ENCODE results near the gene PRRT2. TPM values are rescaled to one million over a fixed set of nuclear protein-coding genes. Genes with fewer than 3 reads are reported as not detected.
A peak's percentile ranks its signal among the peaks of the same experiment; 100 is the strongest.

The PRRT2 gene
- total RNA-seq, 1 experiment from 2014 or later, result 20.5 TPM

- no peaks in the 10 kb centered on the region for H3K9me3 Mint-ChIP-seq
- peaks cover 40% of the 10 kb centered on the region for H3K36me3 Mint-ChIP-seq
- no peaks in the 10 kb centered on the region for H3K27me3 Mint-ChIP-seq (ENCODE audit: low read depth)
- H3K4me1 Mint-ChIP-seq, result peaks cover 33% of the 10 kb centered on the region
- H3K4me3 Mint-ChIP-seq, result peak overlapping the region; percentile 99
- no peak for DNase-seq (ENCODE audit: low spot score)
- CTCF ChIA-PET, result interaction anchor here (0.5 to 2.8 kb wide), 10 partner anchors 11 to 229 kb away, joined by 3 to 12 read pairs (median 7); partner anchors contain the start of genes PAGR1, SEZ6L2 and TLCD3B
- TF ChIP-seq FOXP4 (CRISPR knock-in tag; IDR thresholded peaks at IDR 0.05) (no peak), ELF4 (CRISPR knock-in tag; IDR thresholded peaks at IDR 0.05; ENCODE audit: low read depth) (no peak), MYBL2 (CRISPR knock-in tag; IDR thresholded peaks at IDR 0.05) (no peak), ZNF281 (CRISPR knock-in tag; IDR thresholded peaks at IDR 0.05) (no peak), ZNF425 (CRISPR knock-in tag; conservative IDR thresholded peaks at IDR 0.05) (no peak), EMX1 (CRISPR knock-in tag; IDR thresholded peaks at IDR 0.05) (no peak), KAT7 (CRISPR knock-in tag; IDR thresholded peaks at IDR 0.05; ENCODE audit: borderline replicate concordance) (no peak)
- no peak for ATAC-seq
- peak overlapping the region; percentile 97 for H3K27ac Mint-ChIP-seq
- POLR2A ChIA-PET, result interaction anchor here (1.1 to 1.7 kb wide), 2 partner anchors 12 to 124 kb away, joined by 6 to 10 read pairs; partner anchors contain the start of gene PAGR1
Measured at GRCh38 chr16:29804020-29804419, 8.0 kb upstream of the PRRT2 start.

GRCh38 chr16:29804455-29805231 is 7.3 kb upstream of the PRRT2 start:
- ATAC-seq, result peak; percentile 12

More at GRCh38 chr16:29804455-29805231, 7.3 kb upstream of the PRRT2 start:
- Mint-ChIP-seq H3K27ac (peak overlapping the region; percentile 100), H3K4me1 (peaks cover 35% of the 10 kb centered on the region), H3K4me3 (peak overlapping the region; percentile 99), H3K9me3 (no peaks in the 10 kb centered on the region), H3K27me3 (ENCODE audit: low read depth) (no peaks in the 10 kb centered on the region), H3K36me3 (peaks cover 36% of the 10 kb centered on the region)
- TF ChIP-seq OVOL2 (CRISPR knock-in tag; IDR thresholded peaks at IDR 0.05; ENCODE audit: borderline replicate concordance), result no peak
- TF ChIP-seq ATF6 (CRISPR knock-in tag; IDR thresholded peaks at IDR 0.05), result no peak
- no peak for TF ChIP-seq CTCF (IDR thresholded peaks at IDR 0.05)
- 0 out of 2 replicates have a peak, but pooled peaks have one; percentile 29 for TF ChIP-seq ZNF281 (CRISPR knock-in tag; IDR thresholded peaks at IDR 0.05)
- ChIA-PET CTCF (interaction anchor here (0.5 to 2.8 kb wide), 13 partner anchors 10 to 228 kb away, joined by 3 to 12 read pairs (median 5); partner anchors contain the start of genes PAGR1, SEZ6L2 and TLCD3B), POLR2A (interaction anchor here (0.6 to 1.7 kb wide), 4 partner anchors 9 to 125 kb away, joined by 3 to 10 read pairs (median 6); partner anchors contain the start of gene PAGR1)
- DNase-seq (ENCODE audit: low spot score), result peak; percentile 31
